GM12891 (cell line): ENCODE measurements around the gene RASSF4.

Source experiments
- POLR2A ChIP-seq: IDR thresholded peaks from 2 replicates; pipeline ENCODE4 v1.6.1; 2011; ENCODE audit warnings: low read depth, low read length, control low read depth
- POLR2AphosphoS5 ChIP-seq: IDR thresholded peaks from 2 replicates; pipeline ENCODE4 v1.6.1; 2011; ENCODE audit warnings: low read depth, low read length, control low read depth
- SPI1 ChIP-seq: IDR thresholded peaks from 2 replicates; pipeline ENCODE4 v1.6.1; 2011; ENCODE audit warnings: low read depth, low read length, control low read depth

DNA sequence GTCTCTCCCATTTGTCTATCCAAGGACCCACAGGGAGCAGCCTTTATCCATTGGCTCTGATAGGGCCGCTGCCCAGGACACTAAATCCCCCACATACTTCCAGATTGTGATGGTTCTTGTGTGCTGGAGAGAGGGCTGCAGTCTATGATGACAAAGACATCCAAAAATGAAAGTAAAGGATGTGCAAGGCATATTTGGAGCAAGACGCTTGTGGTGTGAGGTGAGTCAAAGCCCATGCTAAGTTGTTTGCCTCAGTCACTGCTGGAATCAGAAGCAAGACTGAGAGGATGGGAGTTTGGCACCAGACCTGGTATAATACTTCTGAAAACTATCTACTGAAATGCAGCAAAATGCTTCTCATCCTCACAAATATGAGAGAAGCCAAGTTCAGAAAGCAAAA lies 63.8 kb downstream of the RASSF4 start:
- no peak for TF ChIP-seq POLR2A
- TF ChIP-seq POLR2AphosphoS5: no peak
- no peak for TF ChIP-seq SPI1
